SK-N-MC (cell line): ENCODE results near the gene MYD88.

Experiments used
- EZH2 ChIP-seq: fragments of 200-600 bp; sonication (generic); IDR thresholded peaks from one replicate; pipeline ENCODE4 v1.6.1; 2017; ENCODE audit warnings: antibody characterized with exemption
- FOXP2 ChIP-seq: optimal IDR thresholded peaks from 2 replicates; pipeline ENCODE3; 2011; ENCODE audit warnings: mild to moderate bottlenecking, moderate library complexity; ENCODE audit not compliant: insufficient read depth; ENCODE audit errors: extremely low read length, control extremely low read depth
- POLR2AphosphoS5 ChIP-seq: IDR thresholded peaks from 2 replicates; pipeline ENCODE4 v1.6.1; 2012; ENCODE audit warnings: mild to moderate bottlenecking, low read depth, low read length, borderline replicate concordance

- no peak for TF ChIP-seq POLR2AphosphoS5
- no peak for TF ChIP-seq EZH2
- no peak for TF ChIP-seq FOXP2
Measured at GRCh38 chr3:38136393-38136776, 2.1 kb upstream of the MYD88 start.
